A549 (cell line): ENCODE results near the gene DHFR2.

Source experiments
- ESRRA ChIP-seq: fragments of 150-350 bp; IDR thresholded peaks from 2 replicates; pipeline ENCODE4 v1.6.1; 2014; ENCODE audit warnings: mild to moderate bottlenecking, low read length, borderline replicate concordance
- PBX3 ChIP-seq: IDR thresholded peaks from 2 replicates; pipeline ENCODE4 v1.6.1; 2012
- RFX5 ChIP-seq: fragments of 450-650 bp; IDR thresholded peaks from 2 replicates; pipeline ENCODE4 v1.7.1; 2014; ENCODE audit warnings: antibody characterized with exemption, mild to moderate bottlenecking, moderate library complexity
- TF ChIP-seq, protein P1 (sequence below): fragments of >200 bp; sonication (Bioruptor Twin); formaldehyde crosslinking; IDR thresholded peaks from 3 replicates; pipeline ENCODE4 v1.5.1; 2016
- TF ChIP-seq, protein P2 (sequence below): fragments of 150-350 bp; IDR thresholded peaks from 2 replicates; pipeline ENCODE4 v1.6.1; 2014; ENCODE audit warnings: low read depth, mild to moderate bottlenecking, low read length

- TF ChIP-seq, protein P1, sequence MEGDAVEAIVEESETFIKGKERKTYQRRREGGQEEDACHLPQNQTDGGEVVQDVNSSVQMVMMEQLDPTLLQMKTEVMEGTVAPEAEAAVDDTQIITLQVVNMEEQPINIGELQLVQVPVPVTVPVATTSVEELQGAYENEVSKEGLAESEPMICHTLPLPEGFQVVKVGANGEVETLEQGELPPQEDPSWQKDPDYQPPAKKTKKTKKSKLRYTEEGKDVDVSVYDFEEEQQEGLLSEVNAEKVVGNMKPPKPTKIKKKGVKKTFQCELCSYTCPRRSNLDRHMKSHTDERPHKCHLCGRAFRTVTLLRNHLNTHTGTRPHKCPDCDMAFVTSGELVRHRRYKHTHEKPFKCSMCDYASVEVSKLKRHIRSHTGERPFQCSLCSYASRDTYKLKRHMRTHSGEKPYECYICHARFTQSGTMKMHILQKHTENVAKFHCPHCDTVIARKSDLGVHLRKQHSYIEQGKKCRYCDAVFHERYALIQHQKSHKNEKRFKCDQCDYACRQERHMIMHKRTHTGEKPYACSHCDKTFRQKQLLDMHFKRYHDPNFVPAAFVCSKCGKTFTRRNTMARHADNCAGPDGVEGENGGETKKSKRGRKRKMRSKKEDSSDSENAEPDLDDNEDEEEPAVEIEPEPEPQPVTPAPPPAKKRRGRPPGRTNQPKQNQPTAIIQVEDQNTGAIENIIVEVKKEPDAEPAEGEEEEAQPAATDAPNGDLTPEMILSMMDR = no peak
- TF ChIP-seq, protein P2, sequence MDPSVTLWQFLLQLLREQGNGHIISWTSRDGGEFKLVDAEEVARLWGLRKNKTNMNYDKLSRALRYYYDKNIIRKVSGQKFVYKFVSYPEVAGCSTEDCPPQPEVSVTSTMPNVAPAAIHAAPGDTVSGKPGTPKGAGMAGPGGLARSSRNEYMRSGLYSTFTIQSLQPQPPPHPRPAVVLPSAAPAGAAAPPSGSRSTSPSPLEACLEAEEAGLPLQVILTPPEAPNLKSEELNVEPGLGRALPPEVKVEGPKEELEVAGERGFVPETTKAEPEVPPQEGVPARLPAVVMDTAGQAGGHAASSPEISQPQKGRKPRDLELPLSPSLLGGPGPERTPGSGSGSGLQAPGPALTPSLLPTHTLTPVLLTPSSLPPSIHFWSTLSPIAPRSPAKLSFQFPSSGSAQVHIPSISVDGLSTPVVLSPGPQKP = peak; percentile 75; the same call in 1 of the 2 replicates
- TF ChIP-seq ESRRA = no peak
- no peak for TF ChIP-seq RFX5
- TF ChIP-seq PBX3 = no peak
Measured at GRCh38 chr3:94062513-94063404, at the start of gene DHFR2, which contains the start of gene NSUN3.
